IPS-20b (cell line): Measurements from ENCODE around the gene CELF5.

Experiments
- H3K27ac ChIP-seq: one replicate; pipeline ENCODE4 v1.5.1; 2013; ENCODE audit warnings: low read length
- H3K27me3 ChIP-seq: 2 replicates; pipeline ENCODE4 v1.6.1; 2013; ENCODE audit warnings: mild to moderate bottlenecking, low read length, inconsistent platforms; ENCODE audit not compliant: insufficient read depth
- H3K36me3 ChIP-seq: 2 replicates; pipeline ENCODE4 v1.6.1; 2013; ENCODE audit warnings: low read depth, mild to moderate bottlenecking, inconsistent platforms, low read length, moderate library complexity; ENCODE audit not compliant: insufficient read depth
- H3K4me1 ChIP-seq: 2 replicates; pipeline ENCODE4 v1.6.1; 2013; ENCODE audit warnings: mild to moderate bottlenecking, control low read depth, inconsistent platforms, low read length, moderate library complexity; ENCODE audit not compliant: insufficient read depth
- H3K4me3 ChIP-seq: 2 replicates; pipeline ENCODE4 v1.5.1; 2013; ENCODE audit warnings: mild to moderate bottlenecking, low read length, inconsistent platforms
- H3K9ac ChIP-seq: 2 replicates; pipeline ENCODE4 v1.6.1; 2013; ENCODE audit warnings: low read depth, mild to moderate bottlenecking, inconsistent platforms, low read length, moderate library complexity
- H3K9me3 ChIP-seq: 2 replicates; pipeline ENCODE4 v1.6.1; 2013; ENCODE audit warnings: mild to moderate bottlenecking, low read depth, low read length, inconsistent platforms; ENCODE audit not compliant: insufficient read depth

CELF5 gene

DNA sequence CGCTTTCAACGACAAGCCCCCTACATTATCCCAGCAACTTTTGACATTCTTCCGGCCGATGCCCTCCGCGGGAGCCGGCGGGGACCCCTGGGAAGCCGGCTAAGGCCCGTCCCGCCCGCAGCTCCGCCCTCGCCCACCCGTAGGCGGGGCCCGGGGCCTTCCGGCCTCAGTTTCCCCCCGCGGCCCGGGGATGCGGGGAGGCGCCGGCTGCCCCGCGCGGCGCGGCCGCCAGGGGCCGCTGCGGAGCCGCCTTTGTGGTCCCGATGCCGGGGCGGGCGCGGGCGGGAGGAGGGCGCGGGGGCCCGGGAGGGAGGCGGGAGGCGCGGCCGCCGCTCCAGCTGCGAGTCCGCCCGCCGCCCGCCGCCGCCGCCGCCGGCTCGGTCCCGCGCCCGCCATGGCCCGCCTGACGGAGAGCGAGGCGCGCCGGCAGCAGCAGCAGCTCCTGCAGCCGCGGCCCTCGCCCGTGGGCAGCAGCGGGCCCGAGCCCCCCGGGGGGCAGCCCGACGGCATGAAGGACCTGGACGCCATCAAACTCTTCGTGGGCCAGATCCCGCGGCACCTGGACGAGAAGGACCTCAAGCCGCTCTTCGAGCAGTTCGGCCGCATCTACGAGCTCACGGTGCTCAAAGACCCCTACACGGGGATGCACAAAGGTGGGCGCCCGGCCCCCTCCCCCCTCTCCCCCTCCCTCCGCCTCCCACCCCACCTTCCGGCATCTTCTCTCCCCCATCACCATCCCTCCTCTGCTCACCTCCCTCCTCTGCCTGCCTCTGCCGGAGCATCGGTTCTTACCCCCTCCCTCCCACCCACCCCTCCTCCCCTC is at the start of gene CELF5:
CELF5 (plus strand) TSS at position 316 of the 823 bp plus-strand sequence; CDS start at position 395, 79 bp downstream.
- Histone ChIP-seq H3K27ac (no peak within 1 kb of the TSS), H3K4me3 (peak within 1 kb of the TSS; percentile 57; the same call in 1 of the 2 replicates), H3K9ac (no peak within 1 kb of the TSS), H3K4me1 (no peaks in the 10 kb centered on the region), H3K27me3 (peaks cover 25% of the 10 kb centered on the region), H3K9me3 (no peaks in the 10 kb centered on the region), H3K36me3 (no peaks in the 10 kb centered on the region)

GRCh38 chr19:3175781-3176714 is 48.4 kb upstream of the CELF5 start:
- Histone ChIP-seq H3K4me1 (no peaks in the 10 kb centered on the region), H3K36me3 (no peaks in the 10 kb centered on the region), H3K27ac (no peak overlapping the region), H3K9ac (no peak overlapping the region), H3K4me3 (no peak overlapping the region), H3K27me3 (no peaks in the 10 kb centered on the region), H3K9me3 (no peaks in the 10 kb centered on the region)

GRCh38 chr19:3176715-3177501 is 47.6 kb upstream of the CELF5 start:
- Histone ChIP-seq H3K9me3 (no peaks in the 10 kb centered on the region), H3K9ac (no peak overlapping the region), H3K4me1 (no peaks in the 10 kb centered on the region), H3K36me3 (no peaks in the 10 kb centered on the region), H3K4me3 (no peak overlapping the region), H3K27me3 (no peaks in the 10 kb centered on the region), H3K27ac (no peak overlapping the region)

GRCh38 chr19:3178377-3178972 is 46.0 kb upstream of the CELF5 start, which contains the start of gene S1PR4:
Gene S1PR4, plus strand, starts transcription at chr19:3178769. Its CDS starts 24 bp downstream, at chr19:3178793.
- no peak within 1 kb of the TSS for H3K9ac ChIP-seq

DNA sequence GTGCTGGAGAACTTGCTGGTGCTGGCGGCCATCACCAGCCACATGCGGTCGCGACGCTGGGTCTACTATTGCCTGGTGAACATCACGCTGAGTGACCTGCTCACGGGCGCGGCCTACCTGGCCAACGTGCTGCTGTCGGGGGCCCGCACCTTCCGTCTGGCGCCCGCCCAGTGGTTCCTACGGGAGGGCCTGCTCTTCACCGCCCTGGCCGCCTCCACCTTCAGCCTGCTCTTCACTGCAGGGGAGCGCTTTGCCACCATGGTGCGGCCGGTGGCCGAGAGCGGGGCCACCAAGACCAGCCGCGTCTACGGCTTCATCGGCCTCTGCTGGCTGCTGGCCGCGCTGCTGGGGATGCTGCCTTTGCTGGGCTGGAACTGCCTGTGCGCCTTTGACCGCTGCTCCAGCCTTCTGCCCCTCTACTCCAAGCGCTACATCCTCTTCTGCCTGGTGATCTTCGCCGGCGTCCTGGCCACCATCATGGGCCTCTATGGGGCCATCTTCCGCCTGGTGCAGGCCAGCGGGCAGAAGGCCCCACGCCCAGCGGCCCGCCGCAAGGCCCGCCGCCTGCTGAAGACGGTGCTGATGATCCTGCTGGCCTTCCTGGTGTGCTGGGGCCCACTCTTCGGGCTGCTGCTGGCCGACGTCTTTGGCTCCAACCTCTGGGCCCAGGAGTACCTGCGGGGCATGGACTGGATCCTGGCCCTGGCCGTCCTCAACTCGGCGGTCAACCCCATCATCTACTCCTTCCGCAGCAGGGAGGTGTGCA is 45.3 kb upstream of the CELF5 start:
- Histone ChIP-seq H3K4me1 (no peaks in the 10 kb centered on the region), H3K9ac (no peak overlapping the region), H3K27me3 (no peaks in the 10 kb centered on the region), H3K27ac (no peak overlapping the region), H3K4me3 (no peak overlapping the region), H3K36me3 (no peaks in the 10 kb centered on the region), H3K9me3 (no peaks in the 10 kb centered on the region)

More at GRCh38 chr19:3178377-3178972, 46.0 kb upstream of the CELF5 start, which contains the start of gene S1PR4:
- H3K27me3 ChIP-seq, result no peaks in the 10 kb centered on the region
- no peak within 1 kb of the TSS for H3K4me3 ChIP-seq
- no peak within 1 kb of the TSS for H3K27ac ChIP-seq
- no peaks in the 10 kb centered on the region for H3K9me3 ChIP-seq
- H3K4me1 ChIP-seq, result no peaks in the 10 kb centered on the region
- no peaks in the 10 kb centered on the region for H3K36me3 ChIP-seq

- H3K4me1 ChIP-seq, result no peaks in the 10 kb centered on the region
- no peak overlapping the region for H3K9ac ChIP-seq
- no peaks in the 10 kb centered on the region for H3K36me3 ChIP-seq
- H3K4me3 ChIP-seq, result no peak overlapping the region
- no peak overlapping the region for H3K27ac ChIP-seq
- H3K27me3 ChIP-seq, result no peaks in the 10 kb centered on the region
- no peaks in the 10 kb centered on the region for H3K9me3 ChIP-seq
Observed at GRCh38 chr19:3179739-3180293, 44.6 kb upstream of the CELF5 start.

- Histone ChIP-seq H3K9me3 (no peaks in the 10 kb centered on the region), H3K36me3 (peaks cover 3% of the 10 kb centered on the region; the same call in 1 of the 2 replicates), H3K27me3 (no peaks in the 10 kb centered on the region), H3K4me3 (no peak overlapping the region), H3K4me1 (peaks cover 5% of the 10 kb centered on the region; the same call in 1 of the 2 replicates), H3K9ac (peak overlapping the region; percentile 83; the same call in 1 of the 2 replicates), H3K27ac (no peak overlapping the region)
Observed at GRCh38 chr19:3183721-3184641, 40.5 kb upstream of the CELF5 start.

GRCh38 chr19:3184847-3185460 is 39.5 kb upstream of the CELF5 start:
- Histone ChIP-seq H3K27ac (peak overlapping the region; percentile 58), H3K9ac (peak overlapping the region; percentile 83; the same call in 1 of the 2 replicates)

GRCh38 chr19:3185461-3186159 is 38.9 kb upstream of the CELF5 start, which contains the start of gene NCLN:
Gene NCLN, plus strand, starts transcription at chr19:3185930. Its CDS starts 101 bp downstream, at chr19:3186031.
- H3K36me3 ChIP-seq, result peaks cover 7% of the 10 kb centered on the region; the same call in 1 of the 2 replicates
- H3K9me3 ChIP-seq, result no peaks in the 10 kb centered on the region
- H3K4me1 ChIP-seq, result peaks cover 5% of the 10 kb centered on the region; the same call in 1 of the 2 replicates
- H3K9ac ChIP-seq, result peak within 1 kb of the TSS; percentile 87
- H3K27me3 ChIP-seq, result no peaks in the 10 kb centered on the region
- H3K27ac ChIP-seq, result peak within 1 kb of the TSS; percentile 58
- H3K4me3 ChIP-seq, result peak within 1 kb of the TSS; percentile 87

More at GRCh38 chr19:3184847-3185460, 39.5 kb upstream of the CELF5 start:
- H3K36me3 ChIP-seq, result peaks cover 7% of the 10 kb centered on the region; the same call in 1 of the 2 replicates
- peaks cover 5% of the 10 kb centered on the region; the same call in 1 of the 2 replicates for H3K4me1 ChIP-seq
- peak overlapping the region; percentile 87 for H3K4me3 ChIP-seq
- no peaks in the 10 kb centered on the region for H3K27me3 ChIP-seq
- H3K9me3 ChIP-seq, result no peaks in the 10 kb centered on the region
